Stimulated activated CD4-positive, alpha-beta T cell treated with anti-CD3 and anti-CD28 coated beads, TNF-alpha, amount 100 ng/mL, for 4 hours (primary cell): ENCODE measurements around the gene RWDD1.
A peak's percentile ranks its signal among the peaks of the same experiment; 100 is the strongest.
"Not testable (repeated sequence)": the region's sequence is repeated elsewhere in the genome, so short reads cannot be mapped to it uniquely, and the experiment has no call there.

Source experiments
- DNase-seq, 3 experiments: peaks; one replicate each; pipeline ENCODE4 v3.0.0-alpha.2; 2020; ENCODE audit warnings: low read depth in 3 of 3

The RWDD1 gene

GRCh38 chr6:116560130-116560529 is 11.2 kb upstream of the RWDD1 start:
- no peak for DNase-seq

- DNase-seq, result peak; percentile 25 to 35 (median 30)
Observed at GRCh38 chr6:116561377-116562018, 9.8 kb upstream of the RWDD1 start.

- no peak for DNase-seq
Observed at GRCh38 chr6:116562019-116562403, 9.3 kb upstream of the RWDD1 start.

GRCh38 chr6:116562614-116563013 is 8.7 kb upstream of the RWDD1 start:
- no peak for DNase-seq

GRCh38 chr6:116563830-116564229 is 7.5 kb upstream of the RWDD1 start:
- DNase-seq, result no peak

- DNase-seq, result no peak
Observed at GRCh38 chr6:116564311-116564710, 7.0 kb upstream of the RWDD1 start.

GRCh38 chr6:116564921-116565872 is 6.1 kb upstream of the RWDD1 start:
- DNase-seq, result peak in 1 of 3 experiments; percentile 11

- no peak for DNase-seq
Observed at GRCh38 chr6:116568111-116568510, 3.2 kb upstream of the RWDD1 start.

- no peak for DNase-seq
Observed at GRCh38 chr6:116568821-116569755, 2.2 kb upstream of the RWDD1 start.

- DNase-seq, result no peak
Observed at GRCh38 chr6:116571683-116572000, 338 bp downstream of the RWDD1 start.

- DNase-seq, result no peak
Observed at GRCh38 chr6:116572162-116572561, 858 bp downstream of the RWDD1 start.

- no peak for DNase-seq
Observed at GRCh38 chr6:116575227-116575626, 3.9 kb downstream of the RWDD1 start.

GRCh38 chr6:116577486-116577885 is 6.2 kb downstream of the RWDD1 start:
- no peak for DNase-seq

GRCh38 chr6:116578335-116578734 is 7.0 kb downstream of the RWDD1 start:
- DNase-seq, result no peak

- no peak for DNase-seq
Observed at GRCh38 chr6:116579143-116579542, 7.8 kb downstream of the RWDD1 start.

GRCh38 chr6:116580198-116580597 is 8.9 kb downstream of the RWDD1 start:
- DNase-seq, result no peak

GRCh38 chr6:116586276-116586675 is 15.0 kb downstream of the RWDD1 start:
- no peak for DNase-seq

GRCh38 chr6:116586738-116587137 is 15.4 kb downstream of the RWDD1 start:
- DNase-seq, result no peak

- no peak for DNase-seq
Observed at GRCh38 chr6:116595247-116595646, 23.9 kb downstream of the RWDD1 start.

- DNase-seq, result no peak
Observed at GRCh38 chr6:116596815-116597214, 25.5 kb downstream of the RWDD1 start.

GRCh38 chr6:116603916-116604315 is 32.6 kb downstream of the RWDD1 start:
- DNase-seq, result not testable (repeated sequence)

- DNase-seq, result not testable (repeated sequence)
Observed at GRCh38 chr6:116604868-116605267, 33.6 kb downstream of the RWDD1 start.
